ENCODE data around the gene GSTP1.
"Not testable (repeated sequence)": the region's sequence is repeated elsewhere in the genome, so short reads cannot be mapped to it uniquely, and the experiment has no call there.

GSTP1 gene

DNA sequence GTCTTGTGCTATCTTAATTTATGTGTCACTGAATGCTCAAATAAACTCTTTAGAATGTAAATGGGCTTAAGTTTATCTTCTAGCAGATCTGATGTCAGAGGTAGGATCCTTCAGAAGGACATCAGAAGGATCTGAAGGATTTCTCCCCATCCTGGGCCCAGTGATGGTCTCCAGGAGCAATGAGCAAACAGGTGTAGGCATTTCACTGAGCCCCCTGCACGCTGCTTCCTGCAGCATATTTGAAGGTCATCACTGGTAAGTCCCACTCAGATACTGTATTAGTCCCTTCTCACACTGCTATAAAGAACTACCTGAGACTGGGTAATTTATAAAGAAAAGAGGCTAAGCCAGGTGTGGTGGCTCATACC, 4.5 kb downstream of the GSTP1 start:
- H3K4me3 ChIP-seq (ENCODE audit: low read length): no peak overlapping the region
- TF ChIP-seq, protein P1, sequence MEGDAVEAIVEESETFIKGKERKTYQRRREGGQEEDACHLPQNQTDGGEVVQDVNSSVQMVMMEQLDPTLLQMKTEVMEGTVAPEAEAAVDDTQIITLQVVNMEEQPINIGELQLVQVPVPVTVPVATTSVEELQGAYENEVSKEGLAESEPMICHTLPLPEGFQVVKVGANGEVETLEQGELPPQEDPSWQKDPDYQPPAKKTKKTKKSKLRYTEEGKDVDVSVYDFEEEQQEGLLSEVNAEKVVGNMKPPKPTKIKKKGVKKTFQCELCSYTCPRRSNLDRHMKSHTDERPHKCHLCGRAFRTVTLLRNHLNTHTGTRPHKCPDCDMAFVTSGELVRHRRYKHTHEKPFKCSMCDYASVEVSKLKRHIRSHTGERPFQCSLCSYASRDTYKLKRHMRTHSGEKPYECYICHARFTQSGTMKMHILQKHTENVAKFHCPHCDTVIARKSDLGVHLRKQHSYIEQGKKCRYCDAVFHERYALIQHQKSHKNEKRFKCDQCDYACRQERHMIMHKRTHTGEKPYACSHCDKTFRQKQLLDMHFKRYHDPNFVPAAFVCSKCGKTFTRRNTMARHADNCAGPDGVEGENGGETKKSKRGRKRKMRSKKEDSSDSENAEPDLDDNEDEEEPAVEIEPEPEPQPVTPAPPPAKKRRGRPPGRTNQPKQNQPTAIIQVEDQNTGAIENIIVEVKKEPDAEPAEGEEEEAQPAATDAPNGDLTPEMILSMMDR (conservative IDR thresholded peaks at IDR 0.05; ENCODE audit: low read depth, low read length): no peak
- DNase-seq (ENCODE audit: low read depth): no peak

DNA sequence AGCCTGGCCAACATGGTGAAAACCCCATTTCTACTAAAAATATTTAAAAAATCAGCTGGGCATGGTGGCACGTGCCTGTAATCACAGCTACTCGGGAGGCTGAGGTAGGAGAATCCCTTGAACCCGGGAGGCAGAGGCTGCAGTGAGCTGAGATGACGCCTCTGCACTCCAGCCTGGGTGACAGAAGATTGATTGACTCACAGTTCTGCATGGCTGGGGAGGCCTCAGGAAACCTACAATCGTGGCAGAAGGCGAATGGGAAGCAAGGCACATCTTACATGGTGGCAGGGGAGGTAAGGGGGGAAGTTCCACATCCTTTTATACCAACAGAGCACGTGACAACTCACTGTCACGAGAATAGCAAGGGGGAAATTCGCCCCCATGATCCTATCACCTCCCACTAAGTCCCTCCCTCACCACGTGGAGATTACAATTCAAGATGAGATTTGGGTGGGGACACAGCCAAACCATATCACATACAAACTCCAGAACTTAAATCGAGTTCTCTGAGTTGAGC, 5.3 kb downstream of the GSTP1 start:
- not testable (repeated sequence) for DNase-seq (ENCODE audit: low read depth); H3K4me3 ChIP-seq (ENCODE audit: low read length)

DNA sequence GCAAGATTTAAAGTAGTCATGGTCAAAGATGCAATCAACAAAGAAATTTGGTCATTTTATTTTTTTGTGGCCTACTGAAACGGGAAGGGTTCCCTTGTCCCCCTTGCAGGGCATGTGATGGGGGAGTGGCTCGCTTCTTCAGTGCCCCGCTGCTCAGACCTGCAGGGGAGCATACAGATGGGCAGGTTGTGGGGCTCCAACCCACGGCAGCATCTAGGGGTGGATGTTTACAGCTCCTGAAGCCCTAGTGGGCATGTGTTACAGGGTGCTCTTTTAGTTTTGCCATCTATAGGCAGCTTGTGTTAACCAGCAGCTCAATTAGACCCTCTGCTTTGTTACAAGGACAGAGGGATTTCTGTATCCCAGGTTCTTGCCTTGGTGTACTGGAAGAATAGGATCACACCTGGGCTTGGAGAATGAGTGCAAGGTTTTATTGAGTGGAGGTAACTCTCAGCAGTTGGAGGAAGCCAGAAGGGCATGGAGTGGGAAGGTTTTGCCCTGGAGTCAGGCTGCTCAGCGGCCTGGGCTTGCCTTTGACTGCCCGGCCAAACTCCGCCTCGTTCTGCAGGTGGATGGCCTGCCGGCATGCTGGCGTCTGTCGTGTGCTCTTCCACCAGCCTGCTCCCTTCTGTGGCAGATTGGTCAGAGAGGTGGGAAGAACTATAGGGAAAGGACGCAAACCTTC, 9.4 kb downstream of the GSTP1 start:
- H3K4me3 ChIP-seq (ENCODE audit: low read length): no peak overlapping the region
- TF ChIP-seq, protein P1 (conservative IDR thresholded peaks at IDR 0.05; ENCODE audit: low read depth, low read length): no peak
- no peak for DNase-seq (ENCODE audit: low read depth)

DNA sequence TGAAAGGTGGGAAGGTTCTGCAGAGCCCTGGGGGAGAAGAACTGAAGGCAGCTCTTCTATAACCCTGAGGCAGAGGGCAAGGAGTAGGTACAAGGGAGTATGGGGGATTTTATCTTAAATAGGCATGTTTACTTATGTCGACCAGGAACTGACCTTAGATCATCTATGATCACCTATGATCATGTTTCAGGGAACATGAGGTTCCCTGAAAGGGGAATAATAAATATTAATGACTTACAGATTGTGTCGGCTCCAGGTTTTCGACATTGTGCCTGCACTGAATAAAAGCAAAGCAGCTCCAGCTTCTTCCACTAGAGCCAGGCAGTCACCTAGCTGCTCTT, 9.9 kb downstream of the GSTP1 start:
- DNase-seq (ENCODE audit: low read depth): no peak
- TF ChIP-seq, protein P1 (conservative IDR thresholded peaks at IDR 0.05; ENCODE audit: low read depth, low read length): no peak
- H3K4me3 ChIP-seq (ENCODE audit: low read length): no peak overlapping the region

DNA sequence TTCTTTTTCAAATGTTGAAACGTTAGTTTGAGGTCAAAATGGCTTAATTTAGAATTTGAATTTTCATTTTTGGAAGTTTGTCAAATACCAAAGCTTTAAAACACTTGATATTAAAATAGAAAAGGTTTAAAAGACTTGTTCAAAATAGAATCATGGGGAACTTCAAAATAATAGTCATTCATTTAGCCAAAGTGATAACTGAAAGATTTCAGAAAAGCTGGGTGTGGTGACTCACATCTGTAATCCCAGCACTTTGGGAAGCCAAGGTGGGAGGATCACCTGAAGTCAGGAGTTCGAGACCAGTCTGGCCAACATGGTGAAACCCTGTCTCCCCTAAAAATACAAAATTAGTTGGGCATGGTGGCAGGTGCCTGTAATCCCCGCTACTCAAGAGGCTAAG, 10.9 kb downstream of the GSTP1 start:
- no peak for DNase-seq (ENCODE audit: low read depth)
- no peak overlapping the region for H3K4me3 ChIP-seq (ENCODE audit: low read length)
- TF ChIP-seq, protein P1 (conservative IDR thresholded peaks at IDR 0.05; ENCODE audit: low read depth, low read length): no peak

DNA sequence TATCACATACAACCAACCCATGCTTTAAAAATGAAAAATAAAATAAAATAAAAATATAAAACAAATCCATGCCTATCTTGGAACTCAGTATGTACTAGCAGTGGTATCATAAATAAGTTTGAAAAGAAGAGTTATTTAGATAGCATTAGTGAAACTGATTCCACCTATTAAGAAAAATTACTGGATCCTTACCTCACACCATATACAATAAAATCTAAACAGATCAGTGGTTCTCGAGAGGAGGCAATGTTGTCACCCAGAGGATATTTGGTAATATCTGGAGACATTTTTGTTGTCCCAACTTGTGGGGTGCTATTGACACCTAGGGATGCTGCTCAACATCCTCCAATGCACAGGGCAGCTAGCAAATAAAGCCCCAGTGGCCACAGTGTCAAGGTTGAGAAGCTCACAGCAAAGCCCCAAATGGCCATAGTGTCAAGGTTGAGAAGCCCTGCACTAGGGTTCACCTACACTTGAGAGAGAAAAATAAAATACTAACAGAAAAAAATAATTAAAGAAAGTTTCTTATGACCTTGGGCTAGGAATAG, 13.2 kb downstream of the GSTP1 start:
- no peak overlapping the region for H3K4me3 ChIP-seq (ENCODE audit: low read length)
- DNase-seq (ENCODE audit: low read depth): no peak
- TF ChIP-seq, protein P1 (conservative IDR thresholded peaks at IDR 0.05; ENCODE audit: low read depth, low read length): no peak

DNA sequence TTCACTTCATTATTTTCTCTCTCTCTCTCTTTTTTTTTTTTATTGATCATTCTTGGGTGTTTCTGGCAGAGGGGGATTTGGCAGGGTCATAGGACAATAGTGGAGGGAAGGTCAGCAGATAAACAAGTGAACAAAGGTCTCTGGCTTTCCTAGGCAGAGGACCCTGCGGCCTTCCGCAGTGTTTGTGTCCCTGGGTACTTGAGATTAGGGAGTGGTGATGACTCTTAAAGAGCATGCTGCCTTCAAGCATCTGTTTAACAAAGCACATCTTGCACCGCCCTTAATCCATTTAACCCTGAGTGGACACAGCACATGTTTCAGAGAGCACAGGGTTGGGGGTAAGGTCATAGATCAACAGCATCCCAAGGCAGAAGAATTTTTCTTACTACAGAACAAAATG, 13.8 kb downstream of the GSTP1 start:
- not testable (repeated sequence) for H3K4me3 ChIP-seq (ENCODE audit: low read length); DNase-seq (ENCODE audit: low read depth)

DNA sequence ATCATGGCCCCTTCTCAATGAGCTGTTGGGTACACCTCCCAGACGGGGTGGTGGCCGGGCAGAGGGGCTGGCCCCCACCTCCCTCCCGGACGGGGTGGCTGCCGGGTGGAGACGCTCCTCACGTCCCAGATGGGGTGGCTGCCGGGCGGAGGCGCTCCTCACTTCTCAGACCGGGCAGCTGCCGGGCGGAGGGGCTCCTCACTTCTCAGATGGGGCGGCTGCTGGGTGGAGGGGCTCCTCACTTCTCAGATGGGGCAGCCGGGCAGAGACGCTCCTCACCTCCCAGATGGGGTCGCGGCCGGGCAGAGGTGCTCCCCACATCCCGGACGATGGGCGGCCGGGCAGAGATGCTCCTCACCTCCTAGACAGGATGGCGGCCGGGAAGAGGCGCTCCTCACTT, 14.4 kb downstream of the GSTP1 start:
- H3K4me3 ChIP-seq (ENCODE audit: low read length); DNase-seq (ENCODE audit: low read depth): not testable (repeated sequence)

DNA sequence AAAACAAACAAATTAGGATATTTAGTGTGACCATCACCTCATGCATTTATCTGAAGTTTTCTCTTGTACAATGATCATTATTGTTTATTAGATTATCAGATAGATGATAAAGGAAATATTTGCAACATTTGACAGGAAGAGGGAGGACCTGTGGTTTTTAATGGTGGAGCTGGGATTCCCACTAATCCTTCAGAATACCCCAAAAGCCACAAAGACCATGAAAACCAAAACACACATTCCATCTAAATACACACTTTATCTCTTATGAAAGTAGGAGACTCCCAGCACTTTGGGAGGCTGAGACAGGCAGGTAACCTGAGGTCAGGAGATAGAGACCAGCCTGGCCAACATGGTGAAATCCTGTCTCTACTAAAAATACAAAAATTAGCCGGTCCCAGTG, 15.5 kb downstream of the GSTP1 start:
- TF ChIP-seq, protein P1 (conservative IDR thresholded peaks at IDR 0.05; ENCODE audit: low read depth, low read length): no peak
- no peak overlapping the region for H3K4me3 ChIP-seq (ENCODE audit: low read length)
- no peak for DNase-seq (ENCODE audit: low read depth)
